Measurements from ENCODE around the gene GDPD4. TPM values are rescaled to one million over a fixed set of nuclear protein-coding genes. Genes with fewer than 3 reads are reported as not detected.
"Not testable (repeated sequence)": the region's sequence is repeated elsewhere in the genome, so short reads cannot be mapped to it uniquely, and the experiment has no call there.

Gene GDPD4
- total RNA-seq, 1 donor from 2014 or later = not detected

GRCh38 chr11:77300695-77301094 is 791 bp downstream of the GDPD4 start:
- Mint-ChIP-seq H3K4me1 (ENCODE audit: low read depth) (no peaks in the 10 kb centered on the region), H3K27me3 (no peaks in the 10 kb centered on the region), H3K4me3 (ENCODE audit: low read depth) (no peak overlapping the region), H3K27ac (no peak overlapping the region), H3K9me3 (ENCODE audit: low read depth) (peaks cover 3% of the 10 kb centered on the region), H3K36me3 (ENCODE audit: insufficient read depth) (no peaks in the 10 kb centered on the region)
- no peak for DNase-seq (ENCODE audit: low spot score, unreplicated experiment)
- no peak for TF ChIP-seq CTCF (IDR thresholded peaks at IDR 0.05; ENCODE audit: unreplicated experiment)

GRCh38 chr11:77300028-77300427 is 1.5 kb downstream of the GDPD4 start:
- H3K4me1 Mint-ChIP-seq (ENCODE audit: low read depth); H3K27me3 Mint-ChIP-seq; H3K36me3 Mint-ChIP-seq (ENCODE audit: insufficient read depth); H3K27ac Mint-ChIP-seq; H3K4me3 Mint-ChIP-seq (ENCODE audit: low read depth); DNase-seq (ENCODE audit: low spot score, unreplicated experiment); H3K9me3 Mint-ChIP-seq (ENCODE audit: low read depth): not testable (repeated sequence)

- Mint-ChIP-seq H3K27me3 (no peaks in the 10 kb centered on the region), H3K4me3 (ENCODE audit: low read depth) (no peak overlapping the region), H3K36me3 (ENCODE audit: insufficient read depth) (no peaks in the 10 kb centered on the region), H3K4me1 (ENCODE audit: low read depth) (no peaks in the 10 kb centered on the region), H3K9me3 (ENCODE audit: low read depth) (peaks cover 4% of the 10 kb centered on the region), H3K27ac (no peak overlapping the region)
- no peak for TF ChIP-seq CTCF (IDR thresholded peaks at IDR 0.05; ENCODE audit: unreplicated experiment)
- DNase-seq (ENCODE audit: low spot score, unreplicated experiment) = no peak
Measured at GRCh38 chr11:77299528-77299993, 1.9 kb downstream of the GDPD4 start.

- H3K36me3 Mint-ChIP-seq (ENCODE audit: insufficient read depth) = no peaks in the 10 kb centered on the region
- H3K4me3 Mint-ChIP-seq (ENCODE audit: low read depth) = no peak overlapping the region
- H3K9me3 Mint-ChIP-seq (ENCODE audit: low read depth) = peaks cover 8% of the 10 kb centered on the region
- DNase-seq (ENCODE audit: low spot score, unreplicated experiment) = no peak
- H3K27me3 Mint-ChIP-seq = no peaks in the 10 kb centered on the region
- TF ChIP-seq CTCF (IDR thresholded peaks at IDR 0.05; ENCODE audit: unreplicated experiment) = no peak
- H3K4me1 Mint-ChIP-seq (ENCODE audit: low read depth) = no peaks in the 10 kb centered on the region
- H3K27ac Mint-ChIP-seq = no peak overlapping the region
Measured at GRCh38 chr11:77294040-77294439, 7.4 kb downstream of the GDPD4 start.

- Mint-ChIP-seq H3K27me3 (no peaks in the 10 kb centered on the region), H3K36me3 (ENCODE audit: insufficient read depth) (no peaks in the 10 kb centered on the region), H3K9me3 (ENCODE audit: low read depth) (peaks cover 8% of the 10 kb centered on the region), H3K27ac (no peak overlapping the region), H3K4me1 (ENCODE audit: low read depth) (no peaks in the 10 kb centered on the region), H3K4me3 (ENCODE audit: low read depth) (no peak overlapping the region)
- no peak for DNase-seq (ENCODE audit: low spot score, unreplicated experiment)
- TF ChIP-seq CTCF (IDR thresholded peaks at IDR 0.05; ENCODE audit: unreplicated experiment) = no peak
Measured at GRCh38 chr11:77289737-77290136, 11.7 kb downstream of the GDPD4 start.

GRCh38 chr11:77287615-77288273 is 13.7 kb downstream of the GDPD4 start:
- DNase-seq (ENCODE audit: low spot score, unreplicated experiment) = no peak
- Mint-ChIP-seq H3K36me3 (ENCODE audit: insufficient read depth) (no peaks in the 10 kb centered on the region), H3K27me3 (no peaks in the 10 kb centered on the region), H3K4me3 (ENCODE audit: low read depth) (no peak overlapping the region), H3K9me3 (ENCODE audit: low read depth) (no peaks in the 10 kb centered on the region), H3K4me1 (ENCODE audit: low read depth) (no peaks in the 10 kb centered on the region), H3K27ac (no peak overlapping the region)
- no peak for TF ChIP-seq CTCF (IDR thresholded peaks at IDR 0.05; ENCODE audit: unreplicated experiment)
